HG03159 (cell line): ENCODE measurements around the gene ARHGEF7.

ENCODE experiments used
- ATAC-seq: cut with Tn5 transposase; IDR thresholded peaks from one replicate; pipeline ENCODE4 v1.9.1; 2021; ENCODE audit warnings: mild to moderate bottlenecking, moderate library complexity; ENCODE audit not compliant: unreplicated experiment

The ARHGEF7 gene

GRCh38 chr13:111132948-111133347 is 17.8 kb downstream of the ARHGEF7 start:
- ATAC-seq: no peak

GRCh38 chr13:111139452-111139851 is 24.3 kb downstream of the ARHGEF7 start:
- ATAC-seq: no peak

GRCh38 chr13:111139873-111140561 is 24.9 kb downstream of the ARHGEF7 start:
- ATAC-seq: no peak

GRCh38 chr13:111140562-111141105 is 25.5 kb downstream of the ARHGEF7 start:
- ATAC-seq: no peak

GRCh38 chr13:111142472-111142871 is 27.4 kb downstream of the ARHGEF7 start:
- no peak for ATAC-seq

GRCh38 chr13:111143865-111144540 is 28.9 kb downstream of the ARHGEF7 start:
- no peak for ATAC-seq

GRCh38 chr13:111145071-111145470 is 30.0 kb downstream of the ARHGEF7 start:
- no peak for ATAC-seq

GRCh38 chr13:111145506-111145905 is 30.4 kb downstream of the ARHGEF7 start:
- no peak for ATAC-seq

- no peak for ATAC-seq
These were observed 37.7 kb downstream of the ARHGEF7 start for GRCh38 chr13:111152844-111153243.

GRCh38 chr13:111153279-111153976 is 38.3 kb downstream of the ARHGEF7 start:
- peak; percentile 87 for ATAC-seq

GRCh38 chr13:111153977-111154332 is 38.8 kb downstream of the ARHGEF7 start:
- ATAC-seq: peak; percentile 55

GRCh38 chr13:111156421-111156820 is 41.3 kb downstream of the ARHGEF7 start:
- ATAC-seq: no peak

GRCh38 chr13:111158136-111158805 is 43.2 kb downstream of the ARHGEF7 start:
- ATAC-seq: no peak

GRCh38 chr13:111159362-111160320 is 44.5 kb downstream of the ARHGEF7 start:
- ATAC-seq: no peak

- no peak for ATAC-seq
These were observed 45.5 kb downstream of the ARHGEF7 start for GRCh38 chr13:111160648-111161047.

GRCh38 chr13:111161601-111162600 is 46.8 kb downstream of the ARHGEF7 start:
- ATAC-seq: peak; percentile 38

- ATAC-seq: peak; percentile 42
These were observed 50.3 kb downstream of the ARHGEF7 start for GRCh38 chr13:111165241-111166010.
